HEK293 (cell line): Measurements from ENCODE around the gene MACROH2A1.

Source experiments
- CTCF ChIA-PET: fragments of 350-600 bp; formaldehyde crosslinking; extraction: SDS; loops from one replicate; lab custom pipeline; 2021; ENCODE audit warnings: antibody characterized with exemption; lab: Yijun Ruan, JAX
- POLR2A ChIA-PET: fragments of 300-600 bp; formaldehyde crosslinking; extraction: SDS; loops from one replicate; lab custom pipeline; 2020; ENCODE audit warnings: antibody characterized with exemption, inconsistent platforms; lab: Yijun Ruan, JAX
- H3K27ac ChIP-seq: fragments of 200-500 bp; sonication (Bioruptor generic); 2 replicates; pipeline ENCODE4 v1.5.1; 2014; ENCODE audit warnings: low read depth, low read length, control low read depth, inconsistent platforms; ENCODE audit errors: extremely low read depth
- H3K36me3 ChIP-seq, 2 experiments: fragments of 200-500 bp in 1 of 2; sonication (Bioruptor generic) in 1 of 2; 1 replicate in 1 of 2; 2 replicates in 1 of 2; pipeline ENCODE4 v1.5.1; 2014 to 2017; ENCODE audit warnings: inconsistent platforms in 2 of 2, low read length in 2 of 2; ENCODE audit not compliant: control insufficient read depth in 2 of 2, insufficient read depth in 1 of 2
- H3K4me1 ChIP-seq: fragments of 200-500 bp; sonication (Bioruptor generic); 2 replicates; pipeline ENCODE4 v1.5.1; 2014; ENCODE audit warnings: mild to moderate bottlenecking, low read length, inconsistent platforms; ENCODE audit not compliant: control insufficient read depth, insufficient read depth
- H3K4me3 ChIP-seq: 2 replicates; pipeline ENCODE4 v1.5.1; 2011; ENCODE audit warnings: low read depth, mild to moderate bottlenecking, control low read depth, low read length, moderate library complexity
- H3K9me3 ChIP-seq: fragments of 200-500 bp; sonication (Bioruptor generic); 2 replicates; pipeline ENCODE4 v1.5.1; 2014; ENCODE audit warnings: low read depth, low read length, inconsistent platforms; ENCODE audit not compliant: control insufficient read depth, insufficient read depth
- ELK4 ChIP-seq: IDR thresholded peaks from 2 replicates; pipeline ENCODE4 v1.6.1; 2011; ENCODE audit warnings: mild to moderate bottlenecking, low read depth, low read length, borderline replicate concordance
- KLF10 ChIP-seq: fragments of 450-650 bp; IDR thresholded peaks from 2 replicates; pipeline ENCODE4 v1.5.1; 2018; ENCODE audit warnings: missing biosample characterization, mild to moderate bottlenecking, missing genetic modification characterization
- OSR2 ChIP-seq: fragments of 450-650 bp; formaldehyde crosslinking; IDR thresholded peaks from 2 replicates; pipeline ENCODE4 v1.5.1; 2016; ENCODE audit warnings: missing biosample characterization, missing genetic modification characterization
- PRDM6 ChIP-seq: fragments of 450-650 bp; formaldehyde crosslinking; IDR thresholded peaks from 2 replicates; pipeline ENCODE4 v1.5.1; 2017; ENCODE audit warnings: missing biosample characterization, missing genetic modification characterization
- SP7 ChIP-seq: fragments of 450-650 bp; formaldehyde crosslinking; IDR thresholded peaks from 2 replicates; pipeline ENCODE4 v1.5.1; 2016; ENCODE audit warnings: missing biosample characterization, missing genetic modification characterization
- ZBTB21 ChIP-seq: fragments of 450-650 bp; formaldehyde crosslinking; IDR thresholded peaks from 2 replicates; pipeline ENCODE4 v1.5.1; 2017; ENCODE audit warnings: missing biosample characterization, missing genetic modification characterization
- ZBTB8A ChIP-seq: fragments of 450-650 bp; formaldehyde crosslinking; IDR thresholded peaks from 2 replicates; pipeline ENCODE4 v1.5.1; 2016; ENCODE audit warnings: missing biosample characterization, missing genetic modification characterization
- ZFHX2 ChIP-seq: fragments of 450-650 bp; formaldehyde crosslinking; conservative IDR thresholded peaks from 2 replicates; pipeline ENCODE4 v1.5.1; 2016; ENCODE audit warnings: missing biosample characterization, missing genetic modification characterization
- ZNF148 ChIP-seq: fragments of 450-650 bp; formaldehyde crosslinking; IDR thresholded peaks from 2 replicates; pipeline ENCODE4 v1.5.0; 2017; ENCODE audit warnings: missing biosample characterization, missing genetic modification characterization, borderline replicate concordance
- ZNF184 ChIP-seq: fragments of 450-650 bp; IDR thresholded peaks from 2 replicates; pipeline ENCODE4 v1.5.1; 2018; ENCODE audit warnings: missing biosample characterization, mild to moderate bottlenecking, missing genetic modification characterization
- ZNF214 ChIP-seq: fragments of 450-650 bp; formaldehyde crosslinking; IDR thresholded peaks from 2 replicates; pipeline ENCODE4 v1.5.1; 2017; ENCODE audit warnings: missing biosample characterization, mild to moderate bottlenecking, missing genetic modification characterization, borderline replicate concordance
- ZNF239 ChIP-seq: fragments of 450-650 bp; formaldehyde crosslinking; IDR thresholded peaks from 2 replicates; pipeline ENCODE4 v1.5.1; 2016; ENCODE audit warnings: missing biosample characterization, missing genetic modification characterization
- ZNF26 ChIP-seq: fragments of 450-650 bp; formaldehyde crosslinking; IDR thresholded peaks from 2 replicates; pipeline ENCODE4 v1.5.1; 2016; ENCODE audit warnings: missing biosample characterization, missing genetic modification characterization
- ZNF292 ChIP-seq: fragments of 450-650 bp; formaldehyde crosslinking; IDR thresholded peaks from 2 replicates; pipeline ENCODE4 v1.5.1; 2016; ENCODE audit warnings: low read depth, missing biosample characterization, missing genetic modification characterization, borderline replicate concordance
- ZNF544 ChIP-seq: fragments of 450-650 bp; formaldehyde crosslinking; IDR thresholded peaks from 2 replicates; pipeline ENCODE4 v1.5.0; 2017; ENCODE audit warnings: missing biosample characterization, missing genetic modification characterization
- ZNF621 ChIP-seq: fragments of 450-650 bp; formaldehyde crosslinking; IDR thresholded peaks from 2 replicates; pipeline ENCODE4 v1.5.1; 2017; ENCODE audit warnings: missing biosample characterization, missing genetic modification characterization
- ZNF624 ChIP-seq: fragments of 450-650 bp; formaldehyde crosslinking; IDR thresholded peaks from 2 replicates; pipeline ENCODE4 v1.5.1; 2017; ENCODE audit warnings: missing biosample characterization, missing genetic modification characterization
- ZNF654 ChIP-seq: fragments of 450-650 bp; formaldehyde crosslinking; IDR thresholded peaks from 2 replicates; pipeline ENCODE4 v1.5.1; 2016; ENCODE audit warnings: low read depth, missing biosample characterization, missing genetic modification characterization
- ZNF664 ChIP-seq: fragments of 450-650 bp; formaldehyde crosslinking; IDR thresholded peaks from 2 replicates; pipeline ENCODE4 v1.5.1; 2016; ENCODE audit warnings: missing biosample characterization, missing genetic modification characterization
- ZNF692 ChIP-seq: fragments of 450-650 bp; formaldehyde crosslinking; IDR thresholded peaks from 2 replicates; pipeline ENCODE4 v1.5.1; 2016; ENCODE audit warnings: missing biosample characterization, missing genetic modification characterization
- ZNF76 ChIP-seq: fragments of 450-650 bp; formaldehyde crosslinking; IDR thresholded peaks from 2 replicates; pipeline ENCODE4; 2016; ENCODE audit warnings: low read depth, missing biosample characterization, missing genetic modification characterization, borderline replicate concordance

The MACROH2A1 gene

GRCh38 chr5:135422419-135422818 lies 23.4 kb upstream of the MACROH2A1 start:
- no peak for TF ChIP-seq ZNF239 (tag by site-specific recombination)
- TF ChIP-seq ZBTB21 (tag by site-specific recombination) = no peak
- TF ChIP-seq ZNF292 (tag by site-specific recombination) = no peak
- TF ChIP-seq ZNF76 (tag by site-specific recombination) = no peak
- no peak for TF ChIP-seq OSR2
- TF ChIP-seq PRDM6 (tag by site-specific recombination) = no peak
- no peak for TF ChIP-seq ZNF184 (tag by site-specific recombination)
- CTCF ChIA-PET = interaction anchor here (1.2 to 1.7 kb wide), 2 partner anchors 35 to 144 kb away, joined by 3 to 4 read pairs; no protein-coding TSS in a partner anchor

GRCh38 chr5:135417083-135417482 lies 18.1 kb upstream of the MACROH2A1 start:
- Histone ChIP-seq H3K27ac (no peak overlapping the region), H3K36me3 (no peaks in the 10 kb centered on the region), H3K9me3 (no peaks in the 10 kb centered on the region; the same call in 1 of the 2 replicates), H3K4me1 (no peaks in the 10 kb centered on the region), H3K4me3 (no peak overlapping the region)
- POLR2A ChIA-PET = no interaction called here
- CTCF ChIA-PET = no interaction called here
- TF ChIP-seq ZFHX2 (tag by site-specific recombination) = no peak
- TF ChIP-seq ZNF26 (tag by site-specific recombination) = no peak
- no peak for TF ChIP-seq KLF10 (tag by site-specific recombination)
- TF ChIP-seq ZNF214 (tag by site-specific recombination) = no peak
- TF ChIP-seq ZBTB8A (tag by site-specific recombination) = no peak
- TF ChIP-seq ZNF692 (tag by site-specific recombination) = no peak
- no peak for TF ChIP-seq ZNF544 (tag by site-specific recombination)
- TF ChIP-seq ZNF621 (tag by site-specific recombination) = no peak

More at GRCh38 chr5:135422419-135422818, 23.4 kb upstream of the MACROH2A1 start:
- Histone ChIP-seq H3K4me3 (no peak overlapping the region), H3K9me3 (no peaks in the 10 kb centered on the region; the same call in 1 of the 2 replicates), H3K36me3 (no peaks in the 10 kb centered on the region), H3K27ac (no peak overlapping the region), H3K4me1 (no peaks in the 10 kb centered on the region)
- POLR2A ChIA-PET = no interaction called here

GRCh38 chr5:135405082-135405481 lies 6.1 kb upstream of the MACROH2A1 start:
- POLR2A ChIA-PET = no interaction called here
- H3K27ac ChIP-seq = no peak overlapping the region
- CTCF ChIA-PET = interaction anchor here (3.2 kb wide), 1 partner anchor 21 kb away, joined by 19 read pairs; no protein-coding TSS in a partner anchor

More at GRCh38 chr5:135405082-135405481, 6.1 kb upstream of the MACROH2A1 start:
- peaks cover 5% of the 10 kb centered on the region; the same call in 1 of the 2 replicates for H3K4me1 ChIP-seq
- H3K9me3 ChIP-seq = no peaks in the 10 kb centered on the region
- no peaks in the 10 kb centered on the region for H3K36me3 ChIP-seq
- no peak for TF ChIP-seq SP7 (tag by site-specific recombination)
- TF ChIP-seq ZNF654 = no peak
- TF ChIP-seq ZNF148 (tag by site-specific recombination) = no peak
- no peak for TF ChIP-seq ZNF621 (tag by site-specific recombination)
- no peak for TF ChIP-seq ELK4
- peak; percentile 48 for TF ChIP-seq ZNF664 (tag by site-specific recombination)
- no peak for TF ChIP-seq ZNF624 (tag by site-specific recombination)
- TF ChIP-seq, all 188 proteins: peak for 1
- no peak overlapping the region for H3K4me3 ChIP-seq
